ENCODE measurements around the gene GSN.

Gene GSN

GRCh38 chr9:121336665-121337064 is 68.7 kb downstream of the GSN start:
- no peak overlapping the region for H3K27ac ChIP-seq (ENCODE audit: low read length)
- DNase-seq (ENCODE audit: low read depth, low spot score) = no peak
- H3K36me3 ChIP-seq (ENCODE audit: control insufficient read depth, insufficient read depth, low read length) = no peaks in the 10 kb centered on the region
- H3K4me1 ChIP-seq (ENCODE audit: control insufficient read depth, insufficient read depth, low read length) = no peaks in the 10 kb centered on the region
- WGBS (ENCODE audit: insufficient coverage, insufficient read length) = no CpG with 5 or more reads among the region's 4 CpGs
- no peaks in the 10 kb centered on the region for H3K27me3 ChIP-seq (ENCODE audit: control insufficient read depth, insufficient read depth, low read length)
- no peak overlapping the region for H3K4me3 ChIP-seq (ENCODE audit: low read length)
- H3K9me3 ChIP-seq (ENCODE audit: control insufficient read depth, insufficient read depth, low read length) = no peaks in the 10 kb centered on the region

GRCh38 chr9:121339437-121339836 is 71.5 kb downstream of the GSN start:
- Histone ChIP-seq H3K27me3 (ENCODE audit: control insufficient read depth, insufficient read depth, low read length) (no peaks in the 10 kb centered on the region), H3K9me3 (ENCODE audit: control insufficient read depth, insufficient read depth, low read length) (no peaks in the 10 kb centered on the region), H3K36me3 (ENCODE audit: control insufficient read depth, insufficient read depth, low read length) (no peaks in the 10 kb centered on the region), H3K4me1 (ENCODE audit: control insufficient read depth, insufficient read depth, low read length) (no peaks in the 10 kb centered on the region), H3K4me3 (ENCODE audit: low read length) (no peak overlapping the region), H3K27ac (ENCODE audit: low read length) (no peak overlapping the region)
- WGBS (ENCODE audit: insufficient coverage, insufficient read length) = no CpG with 5 or more reads among the region's 2 CpGs
- no peak for DNase-seq (ENCODE audit: low read depth, low spot score)

DNA sequence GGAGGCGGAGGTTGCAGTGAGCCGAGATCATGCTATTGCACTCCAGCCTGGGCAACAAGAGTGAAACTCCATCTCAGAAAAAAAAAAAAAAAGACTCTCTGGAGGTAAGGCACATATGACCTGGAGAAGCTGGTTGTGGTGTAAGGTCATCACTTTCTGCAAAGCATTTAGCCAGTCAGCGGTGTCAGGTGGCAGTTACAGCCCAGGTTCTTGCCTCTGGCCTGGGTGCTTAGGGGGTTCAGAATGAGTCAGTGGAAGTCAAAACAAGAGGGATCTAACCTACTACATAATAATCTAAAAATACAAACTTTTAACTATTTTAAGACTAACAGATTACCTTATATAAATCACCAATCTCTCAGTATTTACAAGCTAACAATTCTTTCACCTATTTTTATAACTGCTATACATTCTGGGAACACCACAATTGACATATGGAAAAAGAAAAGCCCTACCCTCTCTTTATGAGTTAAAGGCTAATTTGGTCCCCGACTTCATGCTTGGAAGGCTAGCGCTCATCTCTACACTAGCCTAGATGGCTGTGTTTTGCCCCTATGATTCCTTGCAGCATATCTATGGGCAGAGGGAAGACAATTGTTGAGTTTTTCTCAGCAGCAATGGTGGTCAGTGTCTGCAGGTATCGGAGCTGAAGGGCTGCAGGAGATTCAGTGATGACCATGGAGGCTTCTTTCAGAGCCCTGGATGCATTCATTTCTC is 72.9 kb downstream of the GSN start:
- DNase-seq (ENCODE audit: low read depth, low spot score) = no peak
- H3K4me1 ChIP-seq (ENCODE audit: control insufficient read depth, insufficient read depth, low read length) = no peaks in the 10 kb centered on the region
- H3K27ac ChIP-seq (ENCODE audit: low read length) = no peak overlapping the region
- no peaks in the 10 kb centered on the region for H3K9me3 ChIP-seq (ENCODE audit: control insufficient read depth, insufficient read depth, low read length)
- no CpG with 5 or more reads among the region's 6 CpGs for WGBS (ENCODE audit: insufficient coverage, insufficient read length)
- H3K36me3 ChIP-seq (ENCODE audit: control insufficient read depth, insufficient read depth, low read length) = no peaks in the 10 kb centered on the region
- no peak overlapping the region for H3K4me3 ChIP-seq (ENCODE audit: low read length)
- H3K27me3 ChIP-seq (ENCODE audit: control insufficient read depth, insufficient read depth, low read length) = no peaks in the 10 kb centered on the region

DNA sequence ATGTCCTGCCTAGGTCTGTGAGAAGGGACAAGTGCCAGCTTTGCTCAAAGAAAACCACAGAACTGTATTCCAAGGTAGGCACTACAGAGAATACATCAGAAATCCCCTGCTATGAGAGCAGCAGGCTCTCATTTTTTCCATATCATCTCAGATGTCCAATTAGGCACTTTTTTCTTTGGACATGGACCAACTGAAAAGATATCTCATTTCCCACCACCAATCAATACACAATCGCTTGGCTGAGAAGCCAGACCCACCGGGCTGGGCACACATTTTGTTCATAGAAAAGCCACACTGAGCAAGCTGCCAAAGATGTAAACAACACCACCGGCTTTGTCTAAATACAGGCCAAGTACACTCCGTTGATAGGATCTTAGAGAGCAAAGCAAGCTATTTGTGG is 76.2 kb downstream of the GSN start:
- Histone ChIP-seq H3K27me3 (ENCODE audit: control insufficient read depth, insufficient read depth, low read length) (no peaks in the 10 kb centered on the region), H3K9me3 (ENCODE audit: control insufficient read depth, insufficient read depth, low read length) (no peaks in the 10 kb centered on the region), H3K27ac (ENCODE audit: low read length) (no peak overlapping the region), H3K4me3 (ENCODE audit: low read length) (no peak overlapping the region), H3K36me3 (ENCODE audit: control insufficient read depth, insufficient read depth, low read length) (peaks cover 4% of the 10 kb centered on the region; the same call in 1 of the 2 replicates), H3K4me1 (ENCODE audit: control insufficient read depth, insufficient read depth, low read length) (no peaks in the 10 kb centered on the region)
- no CpG with 5 or more reads among the region's 4 CpGs for WGBS (ENCODE audit: insufficient coverage, insufficient read length)
- no peak for DNase-seq (ENCODE audit: low read depth, low spot score)

DNA sequence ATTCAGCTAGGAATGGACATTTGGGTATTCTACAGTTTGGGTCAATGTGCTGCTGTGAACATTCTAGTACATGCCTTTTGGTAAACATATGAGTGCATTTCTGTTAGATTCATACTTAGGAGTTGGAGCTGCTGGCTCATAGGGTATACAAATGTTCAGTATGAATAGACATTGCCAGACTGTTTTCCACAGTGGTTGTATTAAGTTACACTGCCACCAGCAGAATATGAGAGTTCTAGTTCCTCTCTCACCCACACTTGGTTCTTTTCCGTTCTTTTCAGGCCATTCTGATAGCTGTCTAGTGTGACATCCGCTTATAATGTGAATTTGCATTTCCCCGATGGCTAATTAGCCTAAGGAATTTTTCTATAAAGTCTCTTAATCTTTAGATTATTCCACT is 77.1 kb downstream of the GSN start:
- no CpG with 5 or more reads among the region's 3 CpGs for WGBS (ENCODE audit: insufficient coverage, insufficient read length)
- no peak for DNase-seq (ENCODE audit: low read depth, low spot score)
- H3K9me3 ChIP-seq (ENCODE audit: control insufficient read depth, insufficient read depth, low read length) = no peaks in the 10 kb centered on the region
- no peaks in the 10 kb centered on the region for H3K4me1 ChIP-seq (ENCODE audit: control insufficient read depth, insufficient read depth, low read length)
- no peak overlapping the region for H3K4me3 ChIP-seq (ENCODE audit: low read length)
- no peaks in the 10 kb centered on the region for H3K27me3 ChIP-seq (ENCODE audit: control insufficient read depth, insufficient read depth, low read length)
- no peak overlapping the region for H3K27ac ChIP-seq (ENCODE audit: low read length)
- H3K36me3 ChIP-seq (ENCODE audit: control insufficient read depth, insufficient read depth, low read length) = peaks cover 4% of the 10 kb centered on the region; the same call in 1 of the 2 replicates

DNA sequence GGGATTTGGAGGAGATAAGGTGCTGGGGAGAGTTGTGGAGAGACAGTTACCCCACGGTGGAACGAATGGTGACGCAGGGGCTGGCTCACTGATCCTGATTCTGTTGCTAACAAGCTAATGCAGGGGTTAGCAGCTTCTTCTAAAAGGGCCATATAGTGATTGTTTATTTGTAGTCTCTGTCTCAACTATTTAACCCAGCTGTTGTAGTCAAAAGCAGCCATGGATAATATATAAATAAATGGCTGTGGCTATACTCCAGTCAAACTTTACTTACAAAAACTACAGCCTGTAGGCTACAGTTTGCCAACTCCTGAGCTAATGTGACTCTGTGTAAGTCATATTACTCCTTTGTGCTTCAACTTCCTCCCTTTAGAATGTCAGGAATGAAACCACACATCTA is 80.3 kb downstream of the GSN start:
- Histone ChIP-seq H3K36me3 (ENCODE audit: control insufficient read depth, insufficient read depth, low read length) (peaks cover 4% of the 10 kb centered on the region; the same call in 1 of the 2 replicates), H3K9me3 (ENCODE audit: control insufficient read depth, insufficient read depth, low read length) (no peaks in the 10 kb centered on the region), H3K27ac (ENCODE audit: low read length) (no peak overlapping the region), H3K27me3 (ENCODE audit: control insufficient read depth, insufficient read depth, low read length) (no peaks in the 10 kb centered on the region), H3K4me3 (ENCODE audit: low read length) (no peak overlapping the region), H3K4me1 (ENCODE audit: control insufficient read depth, insufficient read depth, low read length) (no peaks in the 10 kb centered on the region)
- WGBS (ENCODE audit: insufficient coverage, insufficient read length) = no CpG with 5 or more reads among the region's 3 CpGs
- no peak for DNase-seq (ENCODE audit: low read depth, low spot score)

GRCh38 chr9:121349009-121349408 is 81.0 kb downstream of the GSN start:
- H3K4me1 ChIP-seq (ENCODE audit: control insufficient read depth, insufficient read depth, low read length) = peaks cover 2% of the 10 kb centered on the region; the same call in 1 of the 2 replicates
- H3K4me3 ChIP-seq (ENCODE audit: low read length) = no peak overlapping the region
- no peaks in the 10 kb centered on the region for H3K9me3 ChIP-seq (ENCODE audit: control insufficient read depth, insufficient read depth, low read length)
- no peak overlapping the region for H3K27ac ChIP-seq (ENCODE audit: low read length)
- DNase-seq (ENCODE audit: low read depth, low spot score) = no peak
- H3K27me3 ChIP-seq (ENCODE audit: control insufficient read depth, insufficient read depth, low read length) = no peaks in the 10 kb centered on the region
- WGBS (ENCODE audit: insufficient coverage, insufficient read length) = no CpG with 5 or more reads among the region's 8 CpGs
- peaks cover 4% of the 10 kb centered on the region; the same call in 1 of the 2 replicates for H3K36me3 ChIP-seq (ENCODE audit: control insufficient read depth, insufficient read depth, low read length)

GRCh38 chr9:121350036-121350435 is 82.1 kb downstream of the GSN start:
- Histone ChIP-seq H3K27me3 (ENCODE audit: control insufficient read depth, insufficient read depth, low read length) (no peaks in the 10 kb centered on the region), H3K27ac (ENCODE audit: low read length) (no peak overlapping the region), H3K9me3 (ENCODE audit: control insufficient read depth, insufficient read depth, low read length) (no peaks in the 10 kb centered on the region), H3K4me1 (ENCODE audit: control insufficient read depth, insufficient read depth, low read length) (peaks cover 2% of the 10 kb centered on the region; the same call in 1 of the 2 replicates), H3K4me3 (ENCODE audit: low read length) (no peak overlapping the region), H3K36me3 (ENCODE audit: control insufficient read depth, insufficient read depth, low read length) (peaks cover 4% of the 10 kb centered on the region; the same call in 1 of the 2 replicates)
- no CpG with 5 or more reads among the region's 1 CpG for WGBS (ENCODE audit: insufficient coverage, insufficient read length)
- DNase-seq (ENCODE audit: low read depth, low spot score) = no peak

GRCh38 chr9:121350993-121351561 is 83.1 kb downstream of the GSN start:
- Histone ChIP-seq H3K36me3 (ENCODE audit: control insufficient read depth, insufficient read depth, low read length) (peaks cover 4% of the 10 kb centered on the region; the same call in 1 of the 2 replicates), H3K27me3 (ENCODE audit: control insufficient read depth, insufficient read depth, low read length) (no peaks in the 10 kb centered on the region), H3K4me1 (ENCODE audit: control insufficient read depth, insufficient read depth, low read length) (peaks cover 2% of the 10 kb centered on the region; the same call in 1 of the 2 replicates), H3K9me3 (ENCODE audit: control insufficient read depth, insufficient read depth, low read length) (no peaks in the 10 kb centered on the region), H3K27ac (ENCODE audit: low read length) (no peak overlapping the region), H3K4me3 (ENCODE audit: low read length) (no peak overlapping the region)
- DNase-seq (ENCODE audit: low read depth, low spot score) = no peak
- WGBS (ENCODE audit: insufficient coverage, insufficient read length) = no CpG with 5 or more reads among the region's 2 CpGs

- Histone ChIP-seq H3K27me3 (ENCODE audit: control insufficient read depth, insufficient read depth, low read length) (no peaks in the 10 kb centered on the region), H3K4me1 (ENCODE audit: control insufficient read depth, insufficient read depth, low read length) (peaks cover 2% of the 10 kb centered on the region; the same call in 1 of the 2 replicates), H3K9me3 (ENCODE audit: control insufficient read depth, insufficient read depth, low read length) (no peaks in the 10 kb centered on the region), H3K27ac (ENCODE audit: low read length) (no peak overlapping the region), H3K36me3 (ENCODE audit: control insufficient read depth, insufficient read depth, low read length) (no peaks in the 10 kb centered on the region), H3K4me3 (ENCODE audit: low read length) (no peak overlapping the region)
- WGBS (ENCODE audit: insufficient coverage, insufficient read length) = no CpG with 5 or more reads among the region's 9 CpGs
- DNase-seq (ENCODE audit: low read depth, low spot score) = no peak
Observed at GRCh38 chr9:121353241-121354061, 85.5 kb downstream of the GSN start.
